GM21390 (cell line): ENCODE data around the gene CDH13.

Experiments
- ATAC-seq: cut with Tn5 transposase; IDR thresholded peaks from one replicate; pipeline ENCODE4 v1.9.1; 2021; ENCODE audit not compliant: unreplicated experiment

CDH13 gene

DNA sequence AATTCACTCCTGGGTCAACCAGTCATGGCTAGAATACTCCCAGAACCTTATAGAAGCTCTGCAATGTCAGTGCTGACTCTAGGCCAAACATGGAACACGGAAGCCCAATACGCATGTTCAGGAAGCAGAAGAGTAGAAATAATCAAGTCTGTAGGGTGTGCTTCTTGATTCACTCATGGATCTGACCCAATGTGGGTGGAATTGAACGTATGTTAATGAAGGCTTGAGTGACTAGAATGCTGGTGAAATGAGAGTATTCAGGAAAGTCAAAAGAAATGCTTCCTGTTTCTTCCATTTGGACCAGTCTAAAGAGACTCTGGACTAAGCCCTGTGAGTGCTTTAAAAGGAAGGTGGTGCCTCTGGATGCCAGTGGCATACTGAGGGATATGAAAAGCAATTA, 395.0 kb downstream of the CDH13 start:
- ATAC-seq: no peak

GRCh38 chr16:83023011-83023410, 396.2 kb downstream of the CDH13 start:
- ATAC-seq: no peak

DNA sequence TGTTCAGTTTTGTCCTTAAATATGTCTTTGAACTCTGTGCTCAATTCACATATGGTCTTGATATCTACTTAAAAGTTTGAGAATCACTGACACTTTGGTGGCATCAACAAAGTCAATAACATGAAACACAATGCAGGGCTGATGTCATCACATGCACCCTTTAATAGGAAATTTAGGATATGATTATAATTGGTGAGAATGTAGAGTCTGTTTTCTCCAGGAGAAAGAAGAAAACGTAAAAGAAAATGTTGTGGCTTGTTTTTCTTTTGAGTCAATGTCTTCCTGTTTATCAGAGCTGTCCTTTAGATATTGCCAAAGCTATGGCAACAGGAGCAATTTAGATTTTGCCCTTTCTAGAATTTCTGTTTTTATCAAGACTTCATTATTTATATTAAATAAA, 396.9 kb downstream of the CDH13 start:
- no peak for ATAC-seq

- no peak for ATAC-seq
Measured at GRCh38 chr16:83027973-83028372, 401.2 kb downstream of the CDH13 start.

DNA sequence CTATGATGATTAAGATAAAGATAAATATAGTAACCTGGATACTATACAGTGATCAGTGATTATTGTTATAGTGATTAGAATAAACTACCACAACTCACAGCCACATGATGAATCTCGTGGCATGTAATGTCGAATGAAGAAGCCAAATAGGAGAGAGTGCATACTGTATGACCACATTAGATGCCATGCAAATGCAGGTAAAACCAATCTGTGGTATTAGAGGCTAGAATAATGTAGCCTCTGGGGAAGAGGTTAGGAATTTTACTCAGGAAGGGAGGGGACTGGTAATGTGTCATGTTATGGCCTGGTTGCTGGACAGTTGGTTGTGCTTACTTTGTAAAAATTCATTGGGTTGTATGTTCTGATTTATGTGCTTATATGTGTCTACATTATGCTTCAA, 402.7 kb downstream of the CDH13 start:
- no peak for ATAC-seq

GRCh38 chr16:83031524-83031923, 404.8 kb downstream of the CDH13 start:
- ATAC-seq: no peak

- no peak for ATAC-seq
Measured at GRCh38 chr16:83037102-83037501, 410.3 kb downstream of the CDH13 start.

GRCh38 chr16:83037884-83038283, 411.1 kb downstream of the CDH13 start:
- ATAC-seq: no peak

DNA sequence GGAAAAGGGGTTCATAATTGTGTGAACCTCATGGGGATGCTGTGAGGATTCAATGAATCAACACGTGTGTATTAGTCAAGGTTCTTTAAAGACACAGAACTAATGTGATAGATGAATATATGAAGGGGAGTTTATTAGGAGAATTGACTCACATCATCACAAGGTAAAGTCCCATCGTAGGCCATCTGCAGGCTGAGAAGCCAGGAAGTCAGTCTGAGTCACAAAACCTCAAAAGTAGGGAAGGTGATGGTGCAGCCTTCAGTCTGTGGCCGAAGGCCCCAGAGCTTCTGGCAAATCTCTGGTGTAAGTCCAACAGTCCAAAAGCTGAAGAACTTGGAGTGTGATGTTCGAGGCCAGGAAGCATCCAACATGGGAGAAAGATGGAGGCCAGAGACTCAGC, 413.4 kb downstream of the CDH13 start:
- ATAC-seq: no peak

- ATAC-seq: no peak
Measured at GRCh38 chr16:83044589-83044988, 417.8 kb downstream of the CDH13 start.

DNA sequence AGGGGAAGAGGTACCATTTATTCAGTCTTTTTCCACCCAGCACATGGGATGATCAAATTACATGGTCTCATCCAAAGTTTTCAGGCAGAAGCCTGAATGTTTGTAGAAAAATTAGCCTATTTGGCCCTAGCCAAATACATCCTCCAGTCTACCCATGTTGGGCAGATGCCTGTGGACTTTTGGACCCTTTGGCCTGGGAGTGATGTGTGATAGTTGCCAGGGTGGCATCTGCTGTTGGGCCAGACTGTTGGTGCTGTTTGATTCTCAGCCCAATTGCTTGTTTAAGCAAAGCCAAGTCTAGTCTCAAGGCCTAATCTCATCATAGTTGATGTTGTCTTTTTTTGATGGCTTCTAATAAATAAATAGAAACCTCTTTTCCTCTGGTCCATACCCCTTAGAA, 419.0 kb downstream of the CDH13 start:
- no peak for ATAC-seq

GRCh38 chr16:83046664-83047063, 419.9 kb downstream of the CDH13 start:
- no peak for ATAC-seq

- no peak for ATAC-seq
Measured at GRCh38 chr16:83051451-83051850, 424.7 kb downstream of the CDH13 start.

DNA sequence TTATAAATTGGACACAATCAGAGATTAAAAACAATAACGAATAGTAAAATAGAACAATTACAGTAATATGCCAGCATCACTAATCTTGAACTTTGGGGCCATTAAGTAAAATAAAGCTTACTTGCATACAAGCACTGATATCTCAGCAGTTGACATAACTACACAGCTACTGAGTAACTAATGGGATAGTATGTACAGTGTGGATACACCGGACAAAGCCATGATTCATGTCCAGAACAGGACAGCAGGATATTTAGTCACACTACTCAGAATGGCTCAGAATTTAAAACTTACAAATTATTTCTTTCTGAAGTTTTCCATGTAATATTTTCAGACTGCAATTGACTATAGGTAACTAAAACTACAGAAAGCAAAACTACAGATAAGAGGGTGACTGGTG, 427.5 kb downstream of the CDH13 start:
- no peak for ATAC-seq

DNA sequence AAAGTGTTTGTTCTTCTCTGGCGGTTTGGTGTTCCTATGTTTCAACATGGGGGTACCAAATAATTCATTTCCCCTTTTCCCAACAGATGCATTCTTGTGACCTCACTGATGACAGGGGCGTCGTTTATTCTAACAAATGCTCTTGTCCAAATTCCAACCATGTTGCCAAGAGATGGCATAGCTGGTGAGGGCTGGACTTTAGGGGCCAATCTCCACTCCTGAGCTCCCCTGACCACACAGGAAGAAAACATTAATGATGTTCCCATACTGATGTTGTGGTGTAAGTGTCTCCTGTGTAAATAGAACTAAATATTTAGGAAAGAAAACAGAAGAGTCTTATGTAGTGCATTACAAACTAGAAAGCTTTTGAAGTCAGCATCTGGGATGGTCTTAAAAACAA, 431.6 kb downstream of the CDH13 start:
- no peak for ATAC-seq

DNA sequence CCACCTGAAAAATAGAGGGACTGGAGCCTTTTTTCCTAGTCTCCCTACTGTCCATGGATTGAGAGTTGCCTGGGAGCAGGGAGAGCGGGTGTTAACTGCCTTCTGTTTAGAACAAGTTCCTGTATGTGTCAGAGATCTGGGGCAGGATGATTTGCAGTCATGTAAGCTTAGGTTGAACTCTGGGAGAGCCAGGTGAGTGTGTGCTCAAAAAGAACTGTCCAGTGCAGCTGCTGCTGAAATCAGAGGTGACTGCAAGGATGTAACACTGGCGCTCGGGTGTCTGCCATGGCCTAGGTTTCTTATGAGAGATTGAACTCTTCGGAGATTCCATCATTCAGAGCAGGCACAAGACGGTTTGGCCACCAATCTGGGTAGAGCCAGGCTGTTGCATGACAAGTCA, 432.5 kb downstream of the CDH13 start:
- no peak for ATAC-seq

- ATAC-seq: no peak
Measured at GRCh38 chr16:83066011-83066410, 439.2 kb downstream of the CDH13 start.

GRCh38 chr16:83066881-83067280, 440.1 kb downstream of the CDH13 start:
- no peak for ATAC-seq

GRCh38 chr16:83068686-83069085, 441.9 kb downstream of the CDH13 start:
- no peak for ATAC-seq

DNA sequence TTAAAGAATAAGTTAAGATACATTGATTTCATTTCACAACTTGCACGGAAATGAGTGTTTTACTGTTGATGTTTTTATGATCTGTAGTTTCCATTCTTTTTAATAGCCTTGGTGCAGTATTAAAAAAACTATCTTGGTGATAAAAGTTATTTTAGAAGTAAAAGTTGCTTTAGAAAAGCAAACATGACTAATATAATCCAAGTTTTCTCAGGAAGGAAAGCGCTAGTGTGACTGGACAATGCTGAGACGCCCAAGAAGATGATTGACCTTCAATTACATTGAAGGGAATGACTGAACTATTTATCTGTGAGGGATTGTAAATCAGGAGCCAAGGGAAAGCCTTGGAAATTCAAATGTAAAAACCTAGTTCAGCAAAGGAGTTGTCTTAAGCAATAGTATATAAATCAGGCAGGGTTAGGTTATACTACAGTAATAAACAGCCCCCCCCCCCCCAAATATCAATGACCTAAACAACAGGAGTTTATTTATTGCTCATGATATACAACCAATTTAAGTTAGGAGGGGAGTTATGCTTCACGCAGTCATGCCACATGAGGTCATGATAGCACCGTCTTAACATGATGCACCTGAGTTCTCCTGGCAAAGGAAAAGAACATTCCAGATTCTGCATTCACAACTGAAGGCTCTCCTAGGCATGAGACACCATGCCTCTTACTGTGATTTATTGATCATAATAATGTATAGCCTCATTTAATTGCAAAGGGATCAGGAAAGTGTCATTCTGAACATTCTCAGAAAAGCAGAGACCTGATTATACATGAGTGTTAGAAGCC, 443.8 kb downstream of the CDH13 start:
- ATAC-seq: no peak

- ATAC-seq: no peak
Measured at GRCh38 chr16:83075956-83076355, 449.2 kb downstream of the CDH13 start.

- ATAC-seq: no peak
Measured at GRCh38 chr16:83083361-83083760, 456.6 kb downstream of the CDH13 start.

- no peak for ATAC-seq
Measured at GRCh38 chr16:83085660-83086059, 458.9 kb downstream of the CDH13 start.
